GM21447 (cell line): ENCODE measurements around the gene MAGED4.
"Not testable (repeated sequence)": the region's sequence is repeated elsewhere in the genome, so short reads cannot be mapped to it uniquely, and the experiment has no call there.

ENCODE experiments used
- ATAC-seq: cut with Tn5 transposase; IDR thresholded peaks from one replicate; pipeline ENCODE4 v1.9.1; 2021; ENCODE audit not compliant: unreplicated experiment

MAGED4 gene, protein sequence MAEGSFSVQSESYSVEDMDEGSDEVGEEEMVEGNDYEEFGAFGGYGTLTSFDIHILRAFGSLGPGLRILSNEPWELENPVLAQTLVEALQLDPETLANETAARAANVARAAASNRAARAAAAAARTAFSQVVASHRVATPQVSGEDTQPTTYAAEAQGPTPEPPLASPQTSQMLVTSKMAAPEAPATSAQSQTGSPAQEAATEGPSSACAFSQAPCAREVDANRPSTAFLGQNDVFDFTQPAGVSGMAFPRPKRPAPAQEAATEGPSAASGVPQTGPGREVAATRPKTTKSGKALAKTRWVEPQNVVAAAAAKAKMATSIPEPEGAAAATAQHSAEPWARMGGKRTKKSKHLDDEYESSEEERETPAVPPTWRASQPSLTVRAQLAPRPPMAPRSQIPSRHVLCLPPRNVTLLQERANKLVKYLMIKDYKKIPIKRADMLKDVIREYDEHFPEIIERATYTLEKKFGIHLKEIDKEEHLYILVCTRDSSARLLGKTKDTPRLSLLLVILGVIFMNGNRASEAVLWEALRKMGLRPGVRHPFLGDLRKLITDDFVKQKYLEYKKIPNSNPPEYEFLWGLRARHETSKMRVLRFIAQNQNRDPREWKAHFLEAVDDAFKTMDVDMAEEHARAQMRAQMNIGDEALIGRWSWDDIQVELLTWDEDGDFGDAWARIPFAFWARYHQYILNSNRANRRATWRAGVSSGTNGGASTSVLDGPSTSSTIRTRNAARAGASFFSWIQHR

DNA sequence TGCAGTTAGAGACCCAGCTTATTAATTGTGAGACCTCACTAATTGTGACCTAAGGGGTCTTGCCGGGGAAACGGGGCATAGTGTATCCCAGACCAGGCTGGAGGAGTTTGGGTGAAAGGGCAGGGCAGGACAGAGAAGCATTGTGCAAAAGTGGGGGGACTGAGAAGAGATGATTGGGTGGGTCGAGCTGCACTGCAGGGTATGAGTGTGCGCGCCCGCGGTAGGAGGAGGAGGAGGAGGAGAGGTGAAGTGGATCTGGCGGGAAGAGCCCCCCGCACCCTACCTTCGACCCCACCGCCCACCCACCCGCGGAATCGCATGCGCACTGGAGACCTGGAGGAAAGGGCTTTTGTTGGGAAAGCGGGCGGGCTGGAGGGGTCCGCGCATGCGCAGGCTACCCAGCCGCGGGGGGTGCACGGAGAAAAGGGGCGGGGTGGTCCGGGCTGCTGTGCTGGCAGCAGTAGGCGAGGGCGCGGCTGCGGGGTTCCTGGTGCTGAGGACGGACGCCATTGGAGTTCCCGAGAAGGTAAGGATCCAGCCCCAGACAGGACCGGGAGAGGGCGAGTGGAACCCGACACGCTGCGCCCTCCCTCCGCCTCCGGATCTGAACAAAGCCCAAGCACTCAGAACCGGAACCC, at the start of gene MAGED4:
Gene MAGED4, plus strand, starts transcription at position 449 of the 638 bp plus-strand sequence. CDS start 1,035 bp downstream, outside the sequence.
- not testable (repeated sequence) for ATAC-seq

DNA sequence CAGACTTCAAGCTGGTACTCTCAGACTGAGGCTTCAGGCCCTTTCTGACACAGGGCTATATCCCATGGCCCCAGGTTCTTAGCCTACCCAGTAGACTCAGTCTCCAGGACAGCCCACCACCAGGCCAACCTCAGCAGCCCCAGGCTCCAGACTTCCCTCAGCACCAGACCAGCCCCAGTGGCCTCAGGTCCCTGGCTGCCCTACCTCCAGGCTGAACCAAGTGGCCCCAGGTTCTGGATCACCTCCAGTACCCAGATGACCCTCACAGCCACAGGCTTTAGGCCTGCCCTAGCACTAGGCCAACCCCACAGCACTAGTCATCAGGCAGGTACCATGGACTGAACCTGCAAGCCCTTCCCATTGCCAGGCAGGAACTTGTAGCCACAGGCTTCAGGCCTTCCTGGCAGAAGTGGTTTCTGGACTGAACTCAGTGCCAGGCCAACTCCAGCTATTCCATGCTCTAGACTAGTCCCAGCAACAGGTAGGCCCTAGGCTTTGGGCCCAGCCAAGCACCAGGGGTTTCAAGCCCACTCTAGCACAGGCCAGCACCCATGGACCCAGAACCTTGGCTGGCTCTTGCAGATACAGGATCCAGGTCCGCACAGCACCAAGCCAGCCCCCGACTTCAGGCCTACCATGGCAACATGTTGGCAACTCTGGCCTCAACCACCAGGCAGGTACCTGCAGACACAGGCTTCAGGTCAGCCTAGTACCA, 45.7 kb upstream of the MAGED4 start:
- ATAC-seq: no peak

DNA sequence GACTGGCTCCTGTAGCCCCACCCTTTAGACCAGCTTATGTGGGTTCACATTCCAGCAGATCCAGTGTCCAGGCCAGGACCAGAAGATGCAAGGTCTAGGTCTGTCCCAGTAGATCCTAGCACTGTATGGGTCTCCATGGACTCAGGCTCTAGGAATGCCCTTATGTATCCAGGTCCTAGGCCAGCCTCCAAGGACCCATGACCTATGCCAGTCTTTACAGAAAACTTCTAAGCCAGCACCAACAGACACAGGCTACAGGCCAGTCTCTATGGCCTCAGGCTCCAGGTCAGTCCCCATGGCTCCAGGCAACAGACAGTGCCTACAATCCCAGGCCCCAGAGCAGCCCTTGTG, 45.2 kb upstream of the MAGED4 start:
- ATAC-seq: no peak

DNA sequence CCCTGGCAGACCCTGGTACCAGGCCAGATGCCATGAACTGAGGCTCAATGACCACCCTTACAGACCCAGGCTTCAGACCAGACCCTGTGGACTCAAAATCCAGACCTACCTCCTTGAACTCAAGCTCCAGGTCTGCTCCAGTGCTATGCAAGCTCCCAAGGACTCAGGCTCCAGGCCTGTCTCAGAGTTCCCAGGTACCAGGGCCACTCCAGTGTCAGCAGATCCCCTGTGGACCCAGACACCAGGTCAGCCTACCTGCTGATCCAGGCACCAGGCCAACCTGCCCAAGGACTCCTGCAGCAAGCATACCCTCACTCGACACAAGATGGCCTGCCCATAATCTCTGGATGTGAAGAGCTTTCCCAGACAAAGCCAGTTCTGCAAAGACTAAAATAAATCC, 44.7 kb upstream of the MAGED4 start:
- no peak for ATAC-seq

DNA sequence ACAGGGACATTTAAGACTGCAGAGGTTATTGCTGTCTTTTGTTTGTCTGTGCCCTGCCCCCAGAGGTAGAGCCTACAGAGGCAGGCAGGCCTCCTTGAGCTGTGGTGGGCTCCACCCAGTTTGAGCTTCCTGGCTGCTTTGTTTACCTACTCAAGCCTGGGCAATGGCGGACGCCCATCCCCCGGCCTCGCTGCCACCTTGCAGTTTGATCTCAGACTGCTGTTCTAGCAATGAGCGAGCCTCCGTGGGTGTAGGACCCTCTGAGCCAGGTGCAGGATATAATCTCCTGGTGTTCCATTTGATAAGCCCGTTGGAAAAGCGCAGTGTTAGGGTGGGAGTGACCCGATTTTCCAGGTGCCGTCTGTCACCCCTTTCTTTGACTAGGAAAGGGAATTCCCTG, 34.0 kb upstream of the MAGED4 start:
- ATAC-seq: not testable (repeated sequence)

DNA sequence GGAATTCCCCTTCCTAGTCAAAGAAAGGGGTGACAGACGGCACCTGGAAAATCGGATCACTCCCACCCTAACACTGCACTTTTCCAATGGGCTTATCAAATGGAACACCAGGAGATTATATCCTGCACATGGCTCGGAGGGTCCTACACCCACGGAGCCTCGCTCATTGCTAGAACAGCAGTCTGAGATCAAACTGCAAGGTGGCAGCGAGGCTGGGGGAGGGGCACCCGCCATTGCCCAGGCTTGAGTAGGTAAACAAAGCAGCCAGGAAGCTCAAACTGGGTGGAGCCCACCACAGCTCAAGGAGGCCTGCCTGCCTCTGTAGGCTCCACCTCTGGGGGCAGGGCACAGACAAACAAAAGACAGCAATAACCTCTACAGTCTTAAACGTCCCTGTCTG, 24.5 kb upstream of the MAGED4 start:
- not testable (repeated sequence) for ATAC-seq

DNA sequence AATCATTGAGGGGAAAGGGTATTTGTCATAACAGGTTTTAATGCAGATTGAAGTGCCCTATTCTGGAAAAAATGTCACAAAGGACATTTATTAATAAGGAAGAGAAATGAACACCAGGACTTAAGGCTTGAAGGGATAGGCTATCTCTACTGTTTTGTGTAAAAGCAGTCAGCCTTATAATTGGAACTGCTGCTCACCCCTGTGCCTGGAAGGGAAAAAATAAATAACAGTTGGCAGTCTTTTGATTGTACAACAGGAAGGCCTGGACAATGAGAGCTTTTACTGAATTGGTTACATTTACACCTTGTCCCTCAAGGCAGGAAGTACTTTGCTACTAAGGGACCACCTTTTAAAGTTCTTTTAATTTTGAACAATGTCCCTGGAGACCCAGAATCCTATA, 17.8 kb upstream of the MAGED4 start:
- no peak for ATAC-seq

DNA sequence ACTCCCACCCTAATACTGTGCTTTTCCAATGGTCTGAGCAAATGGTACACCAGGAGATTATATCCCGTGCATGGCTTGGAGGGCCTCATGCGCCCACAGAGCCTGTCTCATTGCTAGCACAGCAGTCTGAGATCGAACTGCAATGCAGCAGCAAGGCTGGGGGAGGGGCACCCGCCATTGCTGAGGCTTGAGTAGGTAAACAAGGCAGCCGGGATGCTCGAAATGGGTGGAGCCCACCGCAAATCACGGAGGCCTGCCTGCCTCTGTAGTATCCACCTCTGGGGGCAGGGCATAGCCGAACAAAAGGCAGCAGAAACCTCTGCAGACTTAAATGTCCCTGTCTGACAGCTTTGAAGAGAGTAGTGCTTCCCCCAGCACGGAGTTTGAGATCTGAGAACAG, 13.6 kb upstream of the MAGED4 start:
- ATAC-seq: not testable (repeated sequence)

DNA sequence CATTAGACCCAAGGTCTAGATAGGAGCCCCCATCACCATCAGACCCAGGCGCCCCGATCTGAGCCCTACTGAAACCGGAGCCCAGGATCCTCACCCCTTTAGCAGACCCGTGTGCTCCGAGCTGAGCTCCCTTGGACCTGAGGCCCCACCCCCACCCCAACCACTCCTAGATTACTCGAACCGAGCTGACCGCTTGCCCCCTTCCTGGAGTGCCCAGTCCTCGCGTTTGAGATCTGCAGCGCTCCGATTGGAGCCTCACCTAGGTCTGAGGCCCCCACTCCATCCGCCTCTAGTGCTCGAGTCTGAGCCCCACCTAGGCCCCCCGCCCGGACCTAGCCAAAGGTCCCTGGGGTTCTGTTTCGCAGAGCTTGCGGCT, 378 bp downstream of the MAGED4 start:
- ATAC-seq: not testable (repeated sequence)

DNA sequence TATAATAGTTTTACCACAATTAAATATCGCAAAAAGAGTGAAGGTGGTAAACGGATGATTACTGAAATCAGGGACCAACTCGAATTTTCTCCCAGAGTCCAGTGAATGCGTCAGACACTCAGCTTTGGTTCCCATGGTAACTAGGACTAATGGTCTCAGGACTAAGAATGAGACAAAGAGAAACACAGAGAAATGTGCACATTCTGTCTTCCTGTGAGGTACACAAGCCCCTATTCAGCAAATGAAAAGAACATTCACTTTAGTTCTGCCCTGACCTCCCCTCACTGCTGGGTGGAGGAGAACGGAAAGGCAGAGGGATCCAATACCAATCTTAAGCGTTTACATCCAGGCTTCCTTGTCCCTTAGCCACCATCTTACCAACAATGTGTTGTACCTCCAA, 26.7 kb downstream of the MAGED4 start:
- not testable (repeated sequence) for ATAC-seq

DNA sequence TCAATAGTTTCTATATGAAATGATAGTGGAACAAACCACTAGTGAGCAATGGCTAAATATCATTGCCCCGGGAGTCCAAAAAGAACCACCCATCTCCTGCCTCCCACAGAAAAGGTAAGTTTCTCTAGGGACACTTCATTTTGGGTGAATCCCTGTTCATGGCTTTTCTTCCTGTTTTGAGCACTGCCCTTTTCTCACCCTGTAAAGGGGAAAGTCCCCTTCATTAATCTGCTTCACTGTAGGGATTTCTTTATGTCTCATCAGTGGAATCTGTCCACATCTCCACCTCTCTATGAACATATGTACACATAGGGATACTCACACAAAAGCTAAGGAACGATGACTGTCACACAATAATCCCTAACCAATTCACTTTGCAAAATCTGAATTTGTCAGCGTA, 28.6 kb downstream of the MAGED4 start:
- ATAC-seq: no peak

DNA sequence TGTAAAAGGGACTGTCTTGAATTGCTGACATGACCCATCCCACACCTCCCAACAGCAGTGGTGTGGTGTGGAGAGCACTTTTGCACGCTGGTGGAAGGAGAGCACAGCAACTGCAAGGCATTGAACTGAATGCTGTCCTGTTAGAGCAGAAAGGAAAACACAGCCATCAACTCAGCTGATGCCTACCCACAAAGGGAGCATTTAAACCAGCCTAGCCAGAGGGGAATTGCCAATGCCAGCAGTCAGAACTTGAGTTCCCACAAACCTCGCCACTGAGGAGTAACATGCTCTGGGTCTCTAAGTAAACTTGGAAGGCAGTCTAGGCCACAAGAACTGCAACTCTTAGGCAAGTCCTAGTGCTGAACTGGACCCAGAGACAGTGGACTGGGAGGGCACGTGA, 31.9 kb downstream of the MAGED4 start:
- no peak for ATAC-seq

DNA sequence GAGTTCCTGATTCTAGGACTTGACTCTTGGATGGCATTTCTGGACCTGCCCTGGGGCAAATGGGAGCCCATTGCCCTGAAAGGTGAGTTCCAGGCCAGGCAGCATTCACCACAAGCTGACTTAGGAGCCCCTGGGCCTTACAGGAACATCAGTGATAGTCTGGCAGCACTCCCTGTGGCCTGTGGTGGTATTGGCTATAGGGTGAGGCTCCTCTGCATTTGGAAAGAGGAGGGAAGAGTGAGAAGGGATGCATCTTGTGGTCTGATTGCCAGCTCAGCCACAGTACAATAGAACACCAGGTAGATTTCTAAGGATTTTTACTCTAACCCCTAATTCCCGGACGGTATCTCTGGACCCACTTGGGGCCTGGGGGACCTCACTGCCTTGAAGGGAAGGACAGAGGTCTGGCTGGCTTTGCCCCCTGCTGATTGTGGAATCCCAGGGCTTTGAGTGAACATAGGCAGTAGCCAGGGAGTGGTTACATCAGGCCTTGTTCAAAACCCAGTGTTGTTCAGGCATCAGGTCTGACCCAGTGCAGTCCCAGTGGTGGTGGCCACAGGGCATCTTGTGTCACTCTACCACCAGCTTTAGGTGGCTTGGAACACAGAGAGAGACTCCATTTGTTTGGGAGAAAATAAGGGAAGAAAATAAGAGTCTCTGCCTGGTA, 32.9 kb downstream of the MAGED4 start:
- ATAC-seq: no peak

DNA sequence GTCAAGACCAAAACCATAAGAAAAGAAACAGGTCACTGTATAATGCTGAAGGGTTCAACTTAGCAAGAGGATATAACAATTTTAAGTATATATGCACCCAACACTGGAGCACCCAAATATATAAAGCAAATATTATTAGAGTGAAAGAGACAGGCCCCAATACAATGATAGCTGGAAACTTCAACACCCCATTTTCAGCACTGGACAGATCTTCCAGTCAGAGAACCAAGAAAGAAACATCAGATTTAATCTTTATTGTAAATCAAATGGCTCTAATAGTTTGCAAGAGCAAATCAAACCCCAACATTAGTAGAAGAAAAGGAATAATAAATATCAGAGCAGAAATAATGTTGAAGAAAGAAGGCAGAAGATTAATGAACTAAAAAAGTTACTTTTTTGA, 36.2 kb downstream of the MAGED4 start:
- no peak for ATAC-seq
